Transverse colon (tissue), 4 donors: ENCODE results near the gene ITGA1. TPM values are rescaled to one million over a fixed set of nuclear protein-coding genes. Genes with fewer than 3 reads are reported as not detected.

Source experiments
- DNase-seq: peaks from one replicate; pipeline ENCODE4 v3.0.0-alpha.2; 2019
- H3K27ac ChIP-seq, 4 donors: fragments of 200-600 bp; sonication (generic); 2 replicates each; pipeline ENCODE4 v1.5.1; 2016 to 2018; ENCODE audit warnings: inconsistent platforms in 4 of 4
- H3K27me3 ChIP-seq: fragments of 200-600 bp; sonication (generic); 2 replicates; pipeline ENCODE4 v1.5.1; 2017; ENCODE audit warnings: inconsistent platforms
- H3K36me3 ChIP-seq, 4 donors: fragments of 200-600 bp; sonication (generic); 2 replicates each; pipeline ENCODE4 v1.5.1; 2017 to 2019; ENCODE audit warnings: inconsistent platforms in 4 of 4
- H3K4me1 ChIP-seq, 4 donors: fragments of 200-600 bp; sonication (generic); 2 replicates each; pipeline ENCODE4 v1.5.1; 2017 to 2020; ENCODE audit warnings: inconsistent platforms in 4 of 4
- H3K4me3 ChIP-seq, 4 donors: fragments of 200-600 bp; sonication (generic); 1 replicate in 1 of 4; 2 replicates in 3 of 4; pipeline versions ENCODE4 v1.5.1 to v1.6.1; 2017 to 2019; ENCODE audit warnings: inconsistent platforms in 4 of 4
- H3K9me3 ChIP-seq, 2 donors: fragments of 200-600 bp; sonication (generic); 2 replicates each; pipeline ENCODE4 v1.5.1; 2017 to 2019; ENCODE audit warnings: inconsistent platforms in 2 of 2
- CTCF ChIP-seq, 5 experiments: fragments of 200-600 bp in 3 of 5; fragments of 450-650 bp in 2 of 5; sonication (generic) in 3 of 5; IDR thresholded peaks; 1 replicate in 2 of 5; 2 replicates in 3 of 5; pipeline ENCODE4 v1.5.1; 2016 to 2017; ENCODE audit warnings: antibody characterized with exemption in 5 of 5, inconsistent platforms in 3 of 5, mild to moderate bottlenecking in 2 of 5, moderate library complexity in 1 of 5
- EP300 ChIP-seq: sonication (generic); formaldehyde crosslinking; IDR thresholded peaks from one replicate; pipeline ENCODE4 v1.6.1; 2017; ENCODE audit warnings: antibody characterized with exemption, low read depth
- POLR2A ChIP-seq: fragments of 450-650 bp; IDR thresholded peaks from one replicate; pipeline ENCODE4 v1.6.1; 2016; ENCODE audit warnings: antibody characterized with exemption, mild to moderate bottlenecking, moderate library complexity
- POLR2AphosphoS5 ChIP-seq, 3 donors: sonication (generic); formaldehyde crosslinking; IDR thresholded peaks; one replicate each; pipeline ENCODE4 v1.6.1; 2016; ENCODE audit warnings: antibody characterized with exemption in 3 of 3
- WGBS, 2 donors: methylation state at CpG; one replicate each; pipeline ENCODE4 v1.1.5; 2018; ENCODE audit warnings: low coverage in 1 of 2; 5-methylcytosine and 5-hydroxymethylcytosine counted together
- in situ Hi-C, 4 donors: fragments of 200-750 bp; cut with MboI; loops; one replicate each; pipeline versions ENCODE4 v1.15.0 to v1.15.1; 2017; ENCODE audit warnings: low sequenced_read_pairs in 3 of 4, low pct_ligation_motif_present in 1 of 4, low pct_unique_long_range_greater_than_20kb in 1 of 4
- intact Hi-C: fragments of 100-400 bp; cut with DNase I; formaldehyde crosslinking; loops from one replicate; pipeline ENCODE4 v1.15.1; 2023; ENCODE audit warnings: low total_unique reads
- total RNA-seq, 4 donors: library from RNA; depleted of rRNA; stranded (reverse); fragments of >200 nt; gene quantifications; one replicate each; pipeline ENCODE4 v1.1.0, GENCODE V29; 2016

ITGA1 gene
- total RNA-seq, 4 donors from 2014 or later = 42.6 to 83.2 (median 48.0) TPM

GRCh38 chr5:52798938-52799337, 11.2 kb downstream of the ITGA1 start:
- peak overlapping the region; percentile 89 to 98 (median 93) for H3K27ac ChIP-seq
- WGBS, 2 donors = 7 to 14% methylated on average over 3 of the region's 3 CpGs
- peak overlapping the region in 3 of 4 donors; percentile 44 to 84 (median 46) for H3K4me3 ChIP-seq
- intact Hi-C loops = no loop called here
- in situ Hi-C loops = loop anchor here in 3 of 4 donors (25.0 kb wide), 2 partner anchors 113 to 288 kb away; no protein-coding TSS in a partner anchor
- DNase-seq = no peak
- H3K36me3 ChIP-seq = no peaks in the 10 kb centered on the region
- no peak for TF ChIP-seq POLR2AphosphoS5 (IDR thresholded peaks at IDR 0.05)
- TF ChIP-seq EP300 = no peak
- TF ChIP-seq POLR2A = no peak
- TF ChIP-seq CTCF (IDR thresholded peaks at IDR 0.05) = no peak
- no peaks in the 10 kb centered on the region for H3K9me3 ChIP-seq
- H3K4me1 ChIP-seq = peaks cover 9 to 81% (median 63%) of the 10 kb centered on the region in 4 donors
- no peaks in the 10 kb centered on the region for H3K27me3 ChIP-seq

GRCh38 chr5:52799358-52799982, 11.8 kb downstream of the ITGA1 start:
- Histone ChIP-seq H3K36me3 (no peaks in the 10 kb centered on the region), H3K27me3 (no peaks in the 10 kb centered on the region), H3K4me3 (peak overlapping the region; percentile 44 to 84 (median 55)), H3K27ac (peak overlapping the region; percentile 89 to 98 (median 93)), H3K4me1 (peaks cover 9 to 83% (median 65%) of the 10 kb centered on the region in 4 donors), H3K9me3 (no peaks in the 10 kb centered on the region)
- intact Hi-C loops (no loop called here), in situ Hi-C loops (loop anchor here in 3 of 4 donors (25.0 kb wide), 2 partner anchors 113 to 288 kb away; no protein-coding TSS in a partner anchor)
- DNase-seq = peak; percentile 42
- TF ChIP-seq POLR2A (no peak), POLR2AphosphoS5 (IDR thresholded peaks at IDR 0.05) (peak in 1 of 3 donors; percentile 3), EP300 (no peak)
- WGBS, 2 donors = 0% methylated on average over 9 to 19 of the region's 19 CpGs

- Histone ChIP-seq H3K27ac (peak overlapping the region; percentile 89 to 98 (median 93)), H3K4me3 (peak overlapping the region; percentile 44 to 84 (median 55)), H3K36me3 (no peaks in the 10 kb centered on the region), H3K4me1 (peaks cover 9 to 83% (median 67%) of the 10 kb centered on the region in 4 donors), H3K9me3 (no peaks in the 10 kb centered on the region), H3K27me3 (no peaks in the 10 kb centered on the region)
- WGBS, 2 donors = 0 to 1% methylated on average over 7 to 33 of the region's 34 CpGs
- intact Hi-C loops (no loop called here), in situ Hi-C loops (loop anchor here in 3 of 4 donors (25.0 kb wide), 2 partner anchors 112 to 287 kb away; no protein-coding TSS in a partner anchor)
- TF ChIP-seq POLR2AphosphoS5 (IDR thresholded peaks at IDR 0.05) (peak; percentile 82 to 88 (median 87)), POLR2A (peak; percentile 73), CTCF (IDR thresholded peaks at IDR 0.05) (no peak), EP300 (no peak)
- peak; percentile 96 for DNase-seq
Measured at GRCh38 chr5:52799983-52800393, 12.3 kb downstream of the ITGA1 start.

GRCh38 chr5:52800394-52801213, 12.9 kb downstream of the ITGA1 start:
- Histone ChIP-seq H3K4me1 (peaks cover 9 to 81% (median 65%) of the 10 kb centered on the region in 4 donors), H3K27me3 (no peaks in the 10 kb centered on the region), H3K36me3 (no peaks in the 10 kb centered on the region), H3K4me3 (peak overlapping the region; percentile 44 to 84 (median 55)), H3K9me3 (no peaks in the 10 kb centered on the region), H3K27ac (peak overlapping the region; percentile 89 to 98 (median 93))
- in situ Hi-C loops (no loop called here), intact Hi-C loops (no loop called here)
- peak in 2 of 5 experiments; percentile 3 to 20 for TF ChIP-seq CTCF (IDR thresholded peaks at IDR 0.05)
- no peak for TF ChIP-seq EP300
- no peak for TF ChIP-seq POLR2A
- TF ChIP-seq POLR2AphosphoS5 (IDR thresholded peaks at IDR 0.05) = peak; percentile 23 to 77 (median 68)
- WGBS, 2 donors = 0 to 3% methylated on average over 3 to 21 of the region's 31 CpGs
- DNase-seq = peak; percentile 73
